RWPE2 (cell line): ENCODE results near the gene CHRNB4.
A peak's percentile ranks its signal among the peaks of the same experiment; 100 is the strongest.

Experiments used
- ATAC-seq: fragments of 200-7000 bp; cut with Tn5 transposase; 3 replicates; pipeline ENCODE4 v1.9.1; 2021; ENCODE audit warnings: low read depth
- DNase-seq: peaks from one replicate; pipeline ENCODE4 v3.0.0-alpha.2; 2020; ENCODE audit warnings: low spot score
- H3K27ac ChIP-seq: fragments of 450-650 bp; 2 replicates; pipeline ENCODE4 v1.5.1; 2017; ENCODE audit warnings: mild to moderate bottlenecking; ENCODE audit not compliant: poor library complexity, severe bottlenecking
- H3K27me3 ChIP-seq: fragments of 250-450 bp; sonication (Bioruptor Pico); 2 replicates; pipeline ENCODE4 v1.5.1; 2021; ENCODE audit warnings: mild to moderate bottlenecking, moderate library complexity; ENCODE audit not compliant: insufficient read depth, poor library complexity, severe bottlenecking
- H3K36me3 ChIP-seq: fragments of 250-450 bp; sonication (Bioruptor Pico); 2 replicates; pipeline ENCODE4 v1.5.1; 2020; ENCODE audit warnings: low read depth, mild to moderate bottlenecking, moderate library complexity
- H3K4me1 ChIP-seq: fragments of 250-450 bp; sonication (Bioruptor Pico); 2 replicates; pipeline ENCODE4 v1.5.1; 2021; ENCODE audit warnings: mild to moderate bottlenecking, moderate library complexity; ENCODE audit not compliant: insufficient read depth, poor library complexity, severe bottlenecking
- H3K4me3 ChIP-seq: fragments of 250-450 bp; sonication (Bioruptor Pico); 2 replicates; pipeline ENCODE4 v1.5.1; 2021; ENCODE audit warnings: mild to moderate bottlenecking, moderate library complexity; ENCODE audit not compliant: severe bottlenecking
- H3K9me3 ChIP-seq: fragments of 250-450 bp; sonication (Bioruptor Pico); 2 replicates; pipeline ENCODE4 v1.5.1; 2021; ENCODE audit warnings: mild to moderate bottlenecking, moderate library complexity; ENCODE audit not compliant: severe bottlenecking
- TF ChIP-seq, protein P1 (sequence below): fragments of 450-650 bp; IDR thresholded peaks from one replicate; pipeline ENCODE4 v1.5.1; 2017; ENCODE audit warnings: mild to moderate bottlenecking, moderate library complexity; ENCODE audit not compliant: poor library complexity, severe bottlenecking

The CHRNB4 gene, protein sequence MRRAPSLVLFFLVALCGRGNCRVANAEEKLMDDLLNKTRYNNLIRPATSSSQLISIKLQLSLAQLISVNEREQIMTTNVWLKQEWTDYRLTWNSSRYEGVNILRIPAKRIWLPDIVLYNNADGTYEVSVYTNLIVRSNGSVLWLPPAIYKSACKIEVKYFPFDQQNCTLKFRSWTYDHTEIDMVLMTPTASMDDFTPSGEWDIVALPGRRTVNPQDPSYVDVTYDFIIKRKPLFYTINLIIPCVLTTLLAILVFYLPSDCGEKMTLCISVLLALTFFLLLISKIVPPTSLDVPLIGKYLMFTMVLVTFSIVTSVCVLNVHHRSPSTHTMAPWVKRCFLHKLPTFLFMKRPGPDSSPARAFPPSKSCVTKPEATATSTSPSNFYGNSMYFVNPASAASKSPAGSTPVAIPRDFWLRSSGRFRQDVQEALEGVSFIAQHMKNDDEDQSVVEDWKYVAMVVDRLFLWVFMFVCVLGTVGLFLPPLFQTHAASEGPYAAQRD

GRCh38 chr15:78641102-78641748 is at the start of gene CHRNB4:
Gene CHRNB4, minus strand, starts transcription at chr15:78641210. Its CDS starts 77 bp downstream, at chr15:78641133.
- Histone ChIP-seq H3K9me3 (no peaks in the 10 kb centered on the region), H3K36me3 (no peaks in the 10 kb centered on the region), H3K4me3 (peak within 1 kb of the TSS; percentile 37), H3K4me1 (no peaks in the 10 kb centered on the region), H3K27me3 (no peaks in the 10 kb centered on the region), H3K27ac (no peak within 1 kb of the TSS)
- DNase-seq (peak; percentile 64), ATAC-seq (peak; percentile 73)
- TF ChIP-seq, protein P1, sequence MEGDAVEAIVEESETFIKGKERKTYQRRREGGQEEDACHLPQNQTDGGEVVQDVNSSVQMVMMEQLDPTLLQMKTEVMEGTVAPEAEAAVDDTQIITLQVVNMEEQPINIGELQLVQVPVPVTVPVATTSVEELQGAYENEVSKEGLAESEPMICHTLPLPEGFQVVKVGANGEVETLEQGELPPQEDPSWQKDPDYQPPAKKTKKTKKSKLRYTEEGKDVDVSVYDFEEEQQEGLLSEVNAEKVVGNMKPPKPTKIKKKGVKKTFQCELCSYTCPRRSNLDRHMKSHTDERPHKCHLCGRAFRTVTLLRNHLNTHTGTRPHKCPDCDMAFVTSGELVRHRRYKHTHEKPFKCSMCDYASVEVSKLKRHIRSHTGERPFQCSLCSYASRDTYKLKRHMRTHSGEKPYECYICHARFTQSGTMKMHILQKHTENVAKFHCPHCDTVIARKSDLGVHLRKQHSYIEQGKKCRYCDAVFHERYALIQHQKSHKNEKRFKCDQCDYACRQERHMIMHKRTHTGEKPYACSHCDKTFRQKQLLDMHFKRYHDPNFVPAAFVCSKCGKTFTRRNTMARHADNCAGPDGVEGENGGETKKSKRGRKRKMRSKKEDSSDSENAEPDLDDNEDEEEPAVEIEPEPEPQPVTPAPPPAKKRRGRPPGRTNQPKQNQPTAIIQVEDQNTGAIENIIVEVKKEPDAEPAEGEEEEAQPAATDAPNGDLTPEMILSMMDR, result peak; percentile 20

DNA sequence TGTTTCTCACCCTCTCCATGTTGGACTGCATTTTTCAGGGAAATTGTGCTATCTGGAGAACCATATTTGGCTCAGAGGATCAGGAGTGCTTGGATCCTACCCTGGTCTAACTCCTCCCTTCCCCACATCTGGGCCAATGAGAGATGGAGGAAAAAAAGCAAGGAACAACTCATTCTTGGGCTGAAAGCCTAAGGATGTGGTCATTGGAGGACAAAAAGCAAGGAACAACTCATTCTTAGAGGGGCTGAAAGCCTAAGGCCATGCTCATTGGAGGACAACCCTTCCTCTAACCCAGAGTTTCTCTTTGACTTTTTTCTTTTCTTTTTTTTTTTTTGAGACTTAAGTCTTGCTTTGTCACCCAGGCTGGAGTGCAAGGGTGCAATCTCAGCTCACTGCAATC is 48.6 kb upstream of the CHRNB4 start:
- Histone ChIP-seq H3K4me1 (peaks cover 14% of the 10 kb centered on the region), H3K36me3 (no peaks in the 10 kb centered on the region), H3K27ac (no peak overlapping the region), H3K27me3 (no peaks in the 10 kb centered on the region), H3K4me3 (no peak overlapping the region), H3K9me3 (no peaks in the 10 kb centered on the region)
- TF ChIP-seq, protein P1, result no peak
- DNase-seq (peak; percentile 17), ATAC-seq (no peak)

DNA sequence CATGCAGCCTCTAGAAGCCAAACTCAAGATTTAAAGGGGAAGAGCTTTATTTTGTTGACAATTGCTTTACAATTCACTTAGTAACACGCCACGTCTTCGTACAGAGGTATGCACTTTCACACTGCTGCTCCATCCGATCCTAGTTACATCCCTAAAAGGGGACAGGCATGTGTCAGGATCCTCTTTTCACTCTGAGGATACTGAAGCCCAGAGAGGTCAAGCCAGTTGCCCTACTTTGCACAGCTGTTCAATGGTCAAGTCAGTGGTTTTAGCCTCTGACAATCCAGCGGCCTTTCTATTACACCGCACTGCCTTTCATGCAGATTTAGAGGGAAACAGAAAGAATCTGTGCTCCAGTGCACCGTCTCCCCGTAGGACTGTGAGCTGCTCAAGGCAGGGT is 44.9 kb upstream of the CHRNB4 start:
- no peaks in the 10 kb centered on the region for H3K36me3 ChIP-seq
- TF ChIP-seq, protein P1, result no peak
- no peaks in the 10 kb centered on the region for H3K9me3 ChIP-seq
- H3K4me3 ChIP-seq, result no peak overlapping the region
- no peak for ATAC-seq
- no peak overlapping the region for H3K27ac ChIP-seq
- peak; percentile 29 for DNase-seq
- H3K27me3 ChIP-seq, result no peaks in the 10 kb centered on the region
- peaks cover 14% of the 10 kb centered on the region for H3K4me1 ChIP-seq

DNA sequence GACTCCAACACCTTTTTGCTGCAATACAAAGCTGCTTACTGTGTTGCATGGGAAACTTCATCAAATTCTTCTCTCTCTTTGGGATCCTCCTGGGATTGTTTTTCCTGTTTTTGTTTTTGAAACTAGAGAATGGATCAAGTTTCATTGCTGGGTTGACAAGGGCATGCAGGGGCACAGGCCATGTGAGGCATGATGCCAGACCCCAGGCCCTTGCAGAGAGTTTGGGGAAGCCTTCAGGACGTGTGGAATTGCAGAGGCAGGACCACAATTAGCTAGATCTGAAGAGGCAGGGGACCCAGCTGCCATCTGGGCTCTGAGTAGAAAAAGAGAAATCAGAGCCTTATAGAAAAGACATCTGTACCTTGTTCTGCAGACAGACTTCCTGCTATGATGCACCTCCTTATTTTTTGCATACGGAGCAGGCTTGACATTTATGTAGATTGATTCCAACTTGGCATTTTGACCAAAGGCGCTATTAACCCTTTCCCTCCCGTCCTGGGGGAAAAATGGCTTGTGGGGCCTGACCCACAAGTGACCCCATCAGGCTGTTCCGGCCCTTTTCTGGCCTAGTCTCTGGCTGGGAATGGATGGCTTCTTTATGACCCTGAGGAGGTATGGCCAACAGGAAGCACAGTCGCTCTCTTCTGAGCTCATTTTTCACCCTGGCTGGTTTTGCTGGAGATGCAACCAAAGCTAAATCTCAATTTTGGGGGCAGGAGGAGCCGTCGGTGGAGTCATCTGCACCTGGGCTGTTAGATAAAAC is 44.3 kb upstream of the CHRNB4 start:
- no peaks in the 10 kb centered on the region for H3K27me3 ChIP-seq
- peak; percentile 42 for DNase-seq
- H3K4me3 ChIP-seq, result no peak overlapping the region
- peak; percentile 28; the same call in 1 of the 3 replicates for ATAC-seq
- TF ChIP-seq, protein P1, result no peak
- no peaks in the 10 kb centered on the region for H3K36me3 ChIP-seq
- peaks cover 14% of the 10 kb centered on the region for H3K4me1 ChIP-seq
- H3K27ac ChIP-seq, result no peak overlapping the region
- H3K9me3 ChIP-seq, result no peaks in the 10 kb centered on the region
